SK-N-MC (cell line): ENCODE data around the gene SERPIND1.
"Not testable (repeated sequence)": the region's sequence is repeated elsewhere in the genome, so short reads cannot be mapped to it uniquely, and the experiment has no call there.

ENCODE experiments used
- EZH2 ChIP-seq: fragments of 200-600 bp; sonication (generic); IDR thresholded peaks from one replicate; pipeline ENCODE4 v1.6.1; 2017; ENCODE audit warnings: antibody characterized with exemption
- FOXP2 ChIP-seq: optimal IDR thresholded peaks from 2 replicates; pipeline ENCODE3; 2011; ENCODE audit warnings: mild to moderate bottlenecking, moderate library complexity; ENCODE audit not compliant: insufficient read depth; ENCODE audit errors: extremely low read length, control extremely low read depth
- POLR2AphosphoS5 ChIP-seq: IDR thresholded peaks from 2 replicates; pipeline ENCODE4 v1.6.1; 2012; ENCODE audit warnings: mild to moderate bottlenecking, low read depth, low read length, borderline replicate concordance

DNA sequence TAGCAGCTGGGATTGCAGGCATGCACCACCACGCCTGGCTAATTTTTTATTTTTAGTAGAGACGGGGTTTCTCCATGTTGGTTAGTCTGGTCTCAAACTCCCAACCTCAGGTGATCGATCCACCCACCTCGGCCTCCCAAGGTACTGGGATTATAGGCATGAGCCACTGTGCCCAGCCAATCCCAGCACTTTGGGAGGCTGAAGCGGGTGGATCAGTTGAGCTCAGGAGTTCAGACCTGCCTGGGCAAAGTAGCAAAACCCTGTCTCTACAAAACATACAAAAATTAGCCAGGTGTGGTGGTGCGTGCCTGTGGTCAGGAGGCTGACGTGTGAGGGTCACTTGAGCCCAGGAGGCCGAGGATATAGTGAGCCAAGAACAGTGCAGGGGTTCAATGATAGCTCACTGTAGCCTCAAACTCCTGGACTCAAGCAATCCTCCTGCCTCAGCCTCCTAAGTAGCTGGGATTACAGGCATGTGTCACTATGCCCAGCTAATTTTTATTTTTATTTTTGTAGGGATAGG lies 47.9 kb downstream of the SERPIND1 start:
- not testable (repeated sequence) for TF ChIP-seq EZH2, POLR2AphosphoS5, FOXP2
